ENCODE data around the gene SDCCAG8.

DNA sequence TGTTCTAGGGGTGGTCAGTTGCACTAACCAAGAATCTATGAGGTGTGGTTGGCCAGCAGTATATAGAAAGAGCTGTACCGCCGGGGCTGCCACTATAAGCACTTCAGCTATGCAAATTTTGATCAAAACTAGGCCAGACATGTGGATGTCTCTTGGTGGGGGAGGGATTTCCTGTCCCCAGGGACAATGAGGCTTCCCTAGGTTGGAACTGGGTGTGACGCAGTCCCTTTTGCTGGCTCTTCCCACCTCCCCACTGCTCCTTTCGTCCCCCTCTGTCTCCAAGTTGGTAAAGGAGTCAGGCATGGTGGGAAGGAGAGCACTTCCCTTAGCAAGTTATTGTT lies 13.6 kb downstream of the SDCCAG8 start:
- TF ChIP-seq GATA3 (IDR thresholded peaks at IDR 0.05; ENCODE audit: low read depth, low read length) (no peak), GATA2 (IDR thresholded peaks at IDR 0.05; ENCODE audit: low read depth, low read length) (no peak)

All from SH-SY5Y (cell line).